ENCODE results near the gene NGDN.

GRCh38 chr14:23433457-23433856, 36.0 kb upstream of the NGDN start:
- TF ChIP-seq EZH2 (IDR thresholded peaks at IDR 0.05) (no peak), POLR2AphosphoS5 (IDR thresholded peaks at IDR 0.05; ENCODE audit: borderline replicate concordance, low read depth, low read length) (no peak), FOXP2 (optimal IDR thresholded peaks at IDR 0.05; ENCODE audit: control extremely low read depth, extremely low read length, insufficient read depth) (no peak)
